HT1080 (cell line): ENCODE data around the gene RBM44. TPM values are rescaled to one million over a fixed set of nuclear protein-coding genes. Genes with fewer than 3 reads are reported as not detected.

Source experiments
- DNase-seq: peaks from one replicate; pipeline ENCODE4 v3.0.0-alpha.2; 2015; ENCODE audit warnings: low read depth
- total RNA-seq: library from RNA; depleted of rRNA; stranded (reverse); fragments of >200 nt; shearing (Covaris generic); gene quantifications from 2 replicates; pipeline ENCODE4 v1.2.3, GENCODE V29; 2014

The RBM44 gene
- total RNA-seq, 1 experiment from 2014 or later = 0.32 TPM

DNA sequence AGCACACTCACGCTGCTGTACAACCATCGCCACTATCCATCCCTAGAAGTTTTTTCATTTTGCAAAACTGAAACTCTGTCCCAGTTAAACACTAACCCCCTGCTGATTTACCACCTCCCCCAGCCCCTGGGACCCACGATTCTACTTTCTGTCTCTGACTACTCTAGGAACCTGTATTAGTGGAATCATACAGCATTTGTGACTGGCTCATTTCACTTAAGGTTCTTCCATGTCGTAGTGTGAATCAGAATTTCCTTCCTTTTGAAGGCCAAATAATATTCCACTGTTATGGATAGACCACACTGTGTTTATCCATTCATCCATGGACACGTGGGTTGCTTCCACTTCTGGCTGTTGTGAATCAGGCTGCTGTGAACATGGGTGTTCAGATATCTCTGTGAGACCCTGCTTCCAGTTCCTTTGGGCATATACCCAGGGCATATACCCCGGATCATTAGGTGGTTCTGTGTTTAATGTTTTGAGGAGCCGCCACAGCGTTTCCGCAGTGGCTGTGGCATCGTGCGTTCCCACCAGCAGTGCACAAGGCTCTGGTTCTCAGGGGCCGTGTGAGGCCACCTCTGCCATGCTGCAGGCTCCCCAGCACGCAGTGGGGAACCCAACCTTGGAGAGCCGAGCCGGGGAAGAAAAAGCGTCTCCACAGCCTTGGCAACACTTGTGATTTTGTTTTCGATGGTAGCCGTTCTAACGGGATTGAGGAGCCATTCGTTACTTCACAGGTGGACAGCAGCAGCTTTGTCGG, 70.9 kb downstream of the RBM44 start:
- no peak for DNase-seq

GRCh38 chr2:237870126-237870525, 71.5 kb downstream of the RBM44 start:
- no peak for DNase-seq

DNA sequence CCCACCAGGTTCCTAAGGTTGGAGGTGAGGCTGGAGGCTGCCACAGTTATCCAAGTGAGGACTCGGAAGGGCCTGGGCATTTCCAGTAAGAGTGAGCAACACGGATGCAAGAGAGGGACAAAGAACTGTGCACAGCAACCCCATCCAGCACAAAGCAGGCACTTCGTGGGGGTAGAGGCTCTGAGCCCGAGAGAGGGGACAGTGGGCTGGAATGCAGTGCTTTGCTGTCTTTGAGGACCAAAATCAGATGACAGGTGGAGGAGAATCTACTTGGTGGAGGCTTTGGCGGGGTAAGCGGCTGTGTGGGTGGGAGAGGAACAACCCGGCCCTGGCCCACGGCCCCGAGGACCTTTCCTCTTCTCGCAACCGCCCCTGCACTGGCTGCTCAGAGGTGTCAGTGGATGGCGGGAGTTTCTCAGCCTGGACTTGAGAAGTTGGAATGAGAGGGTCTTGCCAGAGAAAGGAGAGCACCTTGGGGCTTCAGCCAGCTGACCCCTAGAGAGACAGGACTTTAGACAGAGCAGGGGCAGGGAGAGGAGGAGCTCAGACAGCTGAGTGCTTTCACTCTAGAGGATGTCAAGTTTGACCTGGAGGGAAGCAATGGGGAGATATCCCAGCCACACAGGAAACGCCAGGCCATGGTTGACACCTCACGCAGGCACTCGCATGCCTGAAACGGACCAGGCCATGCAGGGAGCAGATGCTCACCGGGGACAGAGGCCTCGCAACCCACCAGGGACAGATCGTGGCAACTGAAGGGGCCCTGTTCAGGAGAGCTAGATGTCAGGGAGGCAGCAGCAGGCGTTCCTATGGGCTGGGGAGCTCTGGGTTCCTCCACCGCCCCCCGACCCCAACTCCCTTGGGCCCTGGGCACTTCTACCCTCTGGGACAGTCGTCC, 72.4 kb downstream of the RBM44 start:
- no peak for DNase-seq

DNA sequence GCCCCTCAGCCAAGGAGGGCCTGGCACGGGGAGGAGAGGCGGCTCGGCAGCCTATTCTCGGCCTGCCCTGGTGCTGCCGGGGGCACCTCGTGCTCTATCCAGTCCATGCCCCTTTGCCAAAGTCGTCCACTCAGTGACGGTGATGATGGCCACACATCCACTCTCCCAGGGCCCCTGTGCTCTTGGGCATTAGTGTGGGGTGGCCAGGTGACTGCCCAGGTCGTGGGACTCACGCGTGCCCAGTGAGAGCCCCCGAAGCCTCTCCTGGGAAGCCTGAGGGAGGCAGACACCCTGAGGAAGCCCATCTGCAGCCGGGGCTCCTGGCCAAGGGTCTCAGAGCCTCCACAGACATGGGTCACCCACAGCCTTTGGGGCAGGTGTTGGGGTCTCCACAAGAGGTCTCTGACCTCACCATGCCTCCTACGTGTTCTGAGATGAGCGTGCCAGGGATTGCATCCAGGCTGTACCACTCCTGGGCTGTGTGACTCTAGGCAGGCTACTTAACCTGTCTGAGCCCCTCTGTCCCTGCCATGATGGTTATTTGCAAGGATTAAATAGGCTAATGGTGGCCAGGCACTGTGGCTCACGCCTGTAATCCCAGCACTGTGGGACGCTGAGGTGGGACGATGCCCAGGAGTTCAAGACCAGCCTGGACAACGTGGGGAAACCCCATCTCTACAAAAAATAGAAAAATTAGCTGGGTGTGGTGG, 73.8 kb downstream of the RBM44 start:
- DNase-seq = no peak

GRCh38 chr2:237873421-237873831, 74.8 kb downstream of the RBM44 start:
- no peak for DNase-seq

DNA sequence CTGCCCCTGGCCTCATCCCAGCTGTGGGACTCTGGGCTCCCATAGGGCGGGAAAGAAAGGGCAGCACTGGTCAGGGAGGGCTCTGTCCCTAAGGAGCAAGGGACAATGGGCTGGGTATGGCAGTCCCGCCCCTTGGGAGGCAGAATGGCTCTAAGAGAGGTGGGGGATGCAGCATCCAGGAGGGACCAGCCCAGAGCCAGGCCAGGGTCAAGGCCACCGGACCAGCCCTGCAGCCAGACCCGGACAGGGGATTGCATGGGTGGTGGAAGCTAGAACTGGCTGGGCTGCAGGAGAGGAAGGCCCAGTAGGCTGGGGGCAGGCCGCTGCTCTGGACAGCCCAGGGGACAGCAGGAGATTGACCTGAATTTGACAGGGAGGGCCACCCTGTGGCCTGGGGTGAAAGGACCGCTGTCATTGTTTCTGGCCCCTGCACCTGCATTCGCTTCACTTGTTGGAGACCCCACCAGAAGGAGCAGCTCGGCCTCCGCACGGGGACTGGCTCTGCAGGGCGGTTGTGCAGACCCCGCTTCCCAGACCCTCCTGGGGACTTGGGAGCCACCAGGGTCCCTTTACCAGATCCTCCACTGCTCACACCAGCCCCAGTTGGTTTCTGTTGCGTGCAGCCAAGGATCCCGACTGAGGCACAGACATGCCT, 75.4 kb downstream of the RBM44 start:
- DNase-seq = no peak

- DNase-seq = peak; percentile 74
Observed at GRCh38 chr2:237874585-237875161, 76.1 kb downstream of the RBM44 start.

GRCh38 chr2:237875256-237876060, 76.9 kb downstream of the RBM44 start:
- DNase-seq = no peak

DNA sequence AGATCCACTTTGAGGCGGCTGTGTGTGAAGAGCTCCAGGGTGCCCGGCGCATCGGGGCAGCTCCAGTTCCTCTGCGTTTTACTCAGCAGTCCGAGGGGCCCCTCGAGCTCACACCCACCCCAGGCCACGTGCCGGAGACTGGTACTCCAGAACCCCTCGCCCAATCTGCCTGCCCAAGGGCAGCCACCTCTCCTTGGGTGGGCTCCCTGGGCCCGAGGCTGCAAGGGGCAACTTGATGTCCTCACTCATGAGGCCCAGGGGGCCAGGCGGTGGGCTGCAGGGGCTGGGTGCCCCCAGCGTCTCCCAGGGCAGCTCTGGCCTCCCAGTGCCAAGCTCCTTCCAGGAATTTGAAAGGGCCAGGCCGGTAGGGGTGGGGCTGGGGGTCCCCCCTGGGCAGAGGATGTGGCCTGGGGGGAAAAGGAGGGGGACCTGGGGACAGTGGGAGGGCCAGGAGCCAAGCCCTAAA, 77.5 kb downstream of the RBM44 start:
- DNase-seq = no peak

DNA sequence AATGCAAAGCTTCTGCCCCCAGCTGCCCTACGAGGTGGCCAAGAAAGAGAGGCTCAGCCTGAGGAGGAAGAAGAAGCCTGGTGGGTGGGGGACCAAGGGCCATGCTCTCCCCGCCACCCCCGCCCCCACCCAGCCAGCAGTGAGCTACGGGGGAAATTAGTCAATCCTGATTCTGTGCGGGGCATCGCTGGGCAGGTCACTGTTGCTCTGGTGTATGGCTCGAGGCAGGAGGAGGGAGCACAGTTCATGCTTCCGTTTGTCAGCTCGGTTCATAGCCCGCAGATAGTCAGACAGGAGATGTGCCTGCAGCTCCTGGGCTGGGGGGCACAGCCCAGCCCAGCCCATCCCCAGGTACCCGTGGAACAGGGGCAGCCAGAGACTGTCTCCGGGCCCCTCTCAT, 78.0 kb downstream of the RBM44 start:
- DNase-seq = no peak

- DNase-seq = no peak
Observed at GRCh38 chr2:237876951-237877491, 78.4 kb downstream of the RBM44 start.

DNA sequence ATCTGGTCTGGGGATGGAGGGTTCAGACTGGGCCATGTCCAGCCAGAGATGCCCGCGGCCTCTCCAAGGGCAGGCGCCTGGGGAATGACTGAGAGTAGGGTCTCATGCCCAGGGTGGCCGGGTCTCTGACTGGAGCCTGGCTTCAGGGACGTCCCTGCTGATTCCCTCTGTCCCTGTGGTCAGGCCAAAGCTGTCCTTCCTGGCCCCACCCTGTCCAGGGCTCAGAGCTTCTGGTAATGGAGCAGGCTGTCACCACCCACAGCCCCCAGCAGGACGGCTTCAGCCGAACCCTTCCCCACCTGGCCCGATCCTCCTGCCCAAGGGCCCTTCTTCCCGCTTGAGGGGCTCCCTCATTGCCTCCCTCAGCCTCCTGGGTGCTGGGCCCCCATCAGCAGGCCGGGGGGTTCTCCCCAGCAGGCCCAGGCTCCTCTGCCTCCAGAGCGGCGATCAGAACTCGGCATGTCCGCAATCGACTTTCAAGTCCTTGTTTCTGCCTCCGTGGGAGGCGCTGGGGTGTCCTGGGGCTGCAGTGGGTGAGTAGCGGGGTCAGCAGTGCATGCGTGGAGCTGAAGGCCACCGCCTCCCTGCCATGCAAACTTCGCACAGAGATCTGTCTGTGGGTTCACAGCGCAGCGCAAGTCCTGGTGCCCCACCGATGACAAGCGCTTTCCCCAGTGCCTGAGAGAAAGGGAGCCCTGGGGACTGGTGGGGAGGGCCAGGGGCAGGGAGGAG, 79.2 kb downstream of the RBM44 start:
- DNase-seq = no peak

DNA sequence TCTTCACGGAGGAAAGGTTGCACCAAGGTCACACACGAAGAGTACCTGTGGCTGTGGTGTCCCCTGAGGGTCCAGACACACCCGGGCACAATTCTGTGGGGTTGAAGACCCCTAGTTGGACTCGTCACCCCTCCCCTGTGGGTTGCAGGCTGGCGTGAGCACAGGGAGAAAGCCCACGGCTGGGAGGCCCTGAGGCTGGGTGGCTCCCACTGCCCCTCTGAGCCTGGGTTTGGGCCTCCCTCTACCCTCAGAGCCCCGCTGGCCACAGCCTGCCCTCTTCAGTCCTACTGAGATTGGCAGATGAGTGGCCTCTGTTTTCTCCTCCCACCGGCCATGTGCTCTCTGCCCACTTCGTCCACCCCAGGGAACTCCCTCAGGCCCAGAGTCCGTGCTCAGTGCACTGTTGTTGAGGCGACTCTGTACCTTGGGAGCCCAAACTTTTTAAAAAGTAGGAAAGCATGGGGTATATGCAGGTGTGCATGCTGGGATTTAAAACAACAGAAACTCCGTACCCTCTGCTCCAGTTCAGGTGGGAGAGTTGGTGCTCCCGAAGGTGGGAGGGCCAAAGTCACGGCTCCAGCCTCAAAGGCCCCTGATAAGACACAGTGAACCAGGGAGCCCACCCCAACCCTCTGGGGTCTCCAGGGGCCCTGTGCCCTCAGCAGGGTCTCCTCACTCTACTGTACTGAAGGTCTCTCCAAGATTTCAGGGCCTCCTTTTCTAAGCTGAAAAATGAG, 79.9 kb downstream of the RBM44 start:
- no peak for DNase-seq

DNA sequence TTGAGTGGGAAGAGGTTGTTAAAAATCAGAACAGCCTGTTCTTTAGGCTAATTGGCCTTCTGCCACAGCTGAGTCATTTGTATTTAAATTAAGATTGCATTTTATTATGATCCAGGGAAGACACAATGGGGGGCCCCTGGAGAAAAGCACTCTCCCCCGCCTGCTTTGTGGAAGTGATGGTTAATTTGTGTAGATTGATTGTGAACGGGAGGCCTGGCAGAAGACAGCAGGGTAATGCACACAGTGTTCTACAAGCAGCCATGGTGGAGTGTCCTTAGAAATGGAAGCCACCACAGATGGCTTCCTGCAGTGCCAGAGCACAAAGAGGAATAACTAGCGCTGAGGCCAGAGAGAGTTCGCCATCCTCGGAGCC, 80.5 kb downstream of the RBM44 start:
- DNase-seq = no peak

- no peak for DNase-seq
Observed at GRCh38 chr2:237879991-237880560, 81.5 kb downstream of the RBM44 start.

DNA sequence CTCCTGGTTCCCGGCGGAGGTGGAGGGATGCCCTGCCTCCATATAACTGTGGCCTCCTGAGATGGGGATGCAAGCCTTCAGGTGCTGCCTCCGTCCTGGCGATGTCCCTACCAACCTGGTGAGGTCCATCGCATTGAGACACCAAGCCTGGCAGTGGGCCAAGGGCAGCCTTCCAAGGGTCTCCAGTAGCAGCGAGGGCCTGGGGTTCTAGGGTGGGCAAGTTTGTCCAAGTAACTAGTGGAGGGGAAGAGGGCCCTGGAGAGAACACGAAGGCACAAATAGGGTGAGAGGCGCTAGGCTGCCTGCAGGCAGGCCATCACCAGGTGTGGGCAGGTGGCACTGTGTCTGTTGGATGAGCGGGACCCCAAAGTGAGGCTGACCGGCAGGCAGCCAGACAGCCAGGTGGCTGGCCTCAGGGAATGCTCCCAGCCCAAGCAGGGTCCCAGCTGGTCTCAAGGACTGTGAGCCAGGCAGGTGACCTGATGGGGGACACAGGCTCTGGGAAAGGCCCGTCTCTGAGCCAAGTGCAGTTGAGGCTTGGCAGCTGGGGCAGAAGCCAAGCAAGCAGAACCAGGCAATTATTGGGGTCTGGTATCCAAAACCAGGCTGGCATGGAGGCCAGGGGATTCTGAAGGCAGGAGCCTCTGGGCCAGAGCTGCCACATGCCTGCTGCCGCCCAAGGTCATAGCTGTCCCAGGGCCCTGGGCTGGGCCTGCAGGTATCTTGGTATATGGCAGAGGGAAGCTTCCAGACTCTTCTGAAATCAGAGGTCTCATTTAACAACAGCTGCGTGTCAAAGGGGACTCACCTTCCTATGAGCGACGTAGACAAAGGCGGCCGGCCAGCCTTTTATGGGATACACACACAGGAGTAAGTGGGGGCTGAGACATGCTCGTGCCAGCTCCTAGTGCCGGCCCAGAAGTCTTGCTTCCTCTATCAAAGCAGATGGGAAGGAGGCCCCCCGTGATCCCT, 84.2 kb downstream of the RBM44 start:
- DNase-seq = no peak

- no peak for DNase-seq
Observed at GRCh38 chr2:237883951-237884446, 85.4 kb downstream of the RBM44 start.
